Cardiac septum (tissue), 1 donor: ENCODE measurements around the gene CALR. TPM values are rescaled to one million over a fixed set of nuclear protein-coding genes. Genes with fewer than 3 reads are reported as not detected.

ENCODE experiments used
- DNase-seq: peaks from one replicate; pipeline ENCODE4 v3.0.0-alpha.2; 2020; ENCODE audit warnings: low spot score
- intact Hi-C: fragments of 100-400 bp; cut with DNase I; formaldehyde crosslinking; loops from one replicate; pipeline ENCODE4 v1.14.0; 2022
- microRNA-seq: library from miRNA; unstranded; fragments of <30 nt; microRNA quantifications from one replicate; pipeline ENCODE4 v1.2.0, GENCODE V29; 2020
- total RNA-seq: library from RNA; stranded (reverse); fragmentation: NEBNext Ultra II Directional; extraction: Animal tissue kit (Norgen Biotek cat#: 25700); gene quantifications from one replicate; pipeline ENCODE4 v1.2.1, GENCODE V29; 2021
- donor health status: DM: no; HTN: no; CAD: no.

Gene CALR
- total RNA-seq, 1 donor from 2014 or later: 412 TPM

- intact Hi-C loops: no loop called here
- DNase-seq: no peak
Measured at GRCh38 chr19:12991296-12991695, 52.9 kb downstream of the CALR start.

GRCh38 chr19:12992729-12993128, 54.3 kb downstream of the CALR start:
- DNase-seq: no peak
- intact Hi-C loops: no loop called here

- intact Hi-C loops: no loop called here
- DNase-seq: no peak
Measured at GRCh38 chr19:12993562-12993961, 55.2 kb downstream of the CALR start.

Small RNA genes within 50 kb of the gene (microRNA-seq; reads per million reads assigned to microRNA genes)
- gene MIR5695: not detected
- gene MIR6515: not detected

Other genes starting within 250 kb of the CALR start
- 2.2 TPM for gene FBXW9, start 242.0 kb upstream of the CALR start, total RNA-seq
- gene TNPO2, start 214.7 kb upstream of the CALR start, total RNA-seq: 50.4 TPM
- gene TRIR, start 203.9 kb upstream of the CALR start, total RNA-seq: 111 TPM
- 58.4 TPM for gene GET3, start 201.1 kb upstream of the CALR start, total RNA-seq
- not detected for gene BEST2, start 186.8 kb upstream of the CALR start, total RNA-seq
- gene HOOK2, start 163.1 kb upstream of the CALR start, total RNA-seq: 101 TPM
- 97.7 TPM for gene JUNB, start 147.1 kb upstream of the CALR start, total RNA-seq
- 595 TPM for gene PRDX2, start 136.8 kb upstream of the CALR start, total RNA-seq
- 0.94 TPM for gene THSD8, start 136.5 kb upstream of the CALR start, total RNA-seq
- gene RNASEH2A, start 132.0 kb upstream of the CALR start, total RNA-seq: 4.4 TPM
- not detected for gene RTBDN, start 104.0 kb upstream of the CALR start, total RNA-seq
- gene MAST1, start 100.1 kb upstream of the CALR start, total RNA-seq: 0.65 TPM
- gene DNASE2, start 57.2 kb upstream of the CALR start, total RNA-seq: 21.3 TPM
- gene KLF1, start 51.4 kb upstream of the CALR start, total RNA-seq: 0.38 TPM
- gene GCDH, start 47.4 kb upstream of the CALR start, total RNA-seq: 33.2 TPM
- not detected for gene SYCE2, start 19.3 kb upstream of the CALR start, total RNA-seq
- 36.3 TPM for gene FARSA, start 4.9 kb upstream of the CALR start, total RNA-seq
- 143 TPM for gene RAD23A, start 7.3 kb downstream of the CALR start, total RNA-seq
- gene GADD45GIP1, start 18.6 kb downstream of the CALR start, total RNA-seq: 23.5 TPM
- gene DAND5, start 31.0 kb downstream of the CALR start, total RNA-seq: 11.4 TPM
- gene NFIX, start 56.9 kb downstream of the CALR start, total RNA-seq: 123 TPM
- 9.4 TPM for gene LYL1, start 164.2 kb downstream of the CALR start, total RNA-seq
- 17.5 TPM for gene TRMT1, start 178.1 kb downstream of the CALR start, total RNA-seq
- gene NACC1, start 179.7 kb downstream of the CALR start, total RNA-seq: 33.8 TPM
- 25.7 TPM for gene STX10, start 211.8 kb downstream of the CALR start, total RNA-seq
- gene IER2, start 211.8 kb downstream of the CALR start, total RNA-seq: 28.4 TPM